ENCODE results near the gene GSTM4. TPM values are rescaled to one million over a fixed set of nuclear protein-coding genes. Genes with fewer than 3 reads are reported as not detected.
"Not testable (repeated sequence)": the region's sequence is repeated elsewhere in the genome, so short reads cannot be mapped to it uniquely, and the experiment has no call there.

GSTM4 gene
- total and polyA plus RNA-seq, 2 of the 8 experiments (the other 6 are each of a cell fraction or from before 2014, with no cell fraction given) = 11.3 to 31.4 TPM

DNA sequence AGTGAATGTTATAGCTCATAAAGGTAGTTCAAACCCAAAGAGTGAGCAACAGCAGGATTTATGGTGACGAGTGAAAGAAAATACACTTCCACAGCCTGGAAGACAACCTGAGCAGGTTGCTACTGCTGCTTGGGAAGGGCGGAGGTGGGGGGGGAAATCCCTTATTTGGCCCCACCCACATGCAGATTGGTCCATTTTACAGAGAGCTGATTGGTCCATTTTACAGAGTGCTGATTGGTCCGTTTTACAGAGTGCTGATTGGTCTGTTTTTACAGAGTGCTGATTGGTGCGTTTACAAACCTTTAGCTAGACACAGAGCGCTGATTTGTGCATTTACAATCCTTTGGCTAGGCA is 14.0 kb downstream of the GSTM4 start:
- not testable (repeated sequence) for H2AFZ ChIP-seq (ENCODE audit: low read length)

More for the DNA sequence above, 14.0 kb downstream of the GSTM4 start:
- H3K23me2 ChIP-seq (ENCODE audit: low read depth, low read length); H3K79me2 ChIP-seq (ENCODE audit: control insufficient read depth in 1 of 2, insufficient read depth in 2 of 2, low read length in 2 of 2); H4K8ac ChIP-seq (ENCODE audit: extremely low read depth, insufficient read depth, low read length); H3K9me3 ChIP-seq (ENCODE audit: insufficient read depth in 2 of 2, low read depth in 1 of 2, low read length in 1 of 2); H3K14ac ChIP-seq (ENCODE audit: insufficient read length); H2BK12ac ChIP-seq (ENCODE audit: low read depth, low read length); FAIRE-seq; H3K36me3 ChIP-seq (ENCODE audit: control insufficient read depth in 2 of 4, insufficient read depth in 4 of 4, low read length in 3 of 4); H2BK120ac ChIP-seq (replicated peaks; ENCODE audit: low read depth, low read length); H4K5ac ChIP-seq (ENCODE audit: insufficient read length, low read depth, low read length); H3K56ac ChIP-seq (replicated peaks; ENCODE audit: insufficient read length, low read depth, low read length); H4K91ac ChIP-seq (replicated peaks; ENCODE audit: insufficient read length, low read length); H3K4me1 ChIP-seq (replicated peaks in 1 of 4; ENCODE audit: control insufficient read depth in 3 of 4, insufficient read depth in 4 of 4, low read length in 3 of 4); H3K4ac ChIP-seq (replicated peaks; ENCODE audit: insufficient read length, low read depth, low read length); H2AK5ac ChIP-seq (ENCODE audit: low read depth, low read length); H3K4me2 ChIP-seq (ENCODE audit: insufficient read depth in 1 of 2, low read depth in 2 of 2, low read length in 2 of 2); H3K27me3 ChIP-seq (replicated peaks in 1 of 4; ENCODE audit: control insufficient read depth in 3 of 4, extremely low read depth in 1 of 4, insufficient read depth in 3 of 4, low read length in 3 of 4); H3K79me1 ChIP-seq (ENCODE audit: low read depth, low read length); H3K23ac ChIP-seq (ENCODE audit: insufficient read length); H2BK5ac ChIP-seq (ENCODE audit: low read depth, low read length); H2BK20ac ChIP-seq (ENCODE audit: low read length); DNase-seq (ENCODE audit: low read depth in 1 of 2, low spot score in 2 of 2); H3K4me3 ChIP-seq (ENCODE audit: extremely low read depth in 1 of 4, insufficient read depth in 2 of 4, low read depth in 3 of 4, low read length in 4 of 4); H3K9ac ChIP-seq (replicated peaks in 1 of 4; ENCODE audit: extremely low read depth in 1 of 4, low read depth in 3 of 4, low read length in 3 of 4); H3K18ac ChIP-seq (ENCODE audit: extremely low read depth, low read length); H3K27ac ChIP-seq (ENCODE audit: low read depth, low read length); H4K20me1 ChIP-seq (replicated peaks in 1 of 2; ENCODE audit: control insufficient read depth in 1 of 2, insufficient read depth in 2 of 2, low read length in 2 of 2); H2BK15ac ChIP-seq (ENCODE audit: low read length): not testable (repeated sequence)
- POLR2A ChIA-PET (ENCODE audit: partially characterized antibody) = interaction anchor here (0.7 to 0.9 kb wide), 2 partner anchors 11 to 18 kb away, joined by 3 read pairs; partner anchors contain the start of gene GSTM1
- 75% methylated on average over 3 of the region's 5 CpGs; no CpG with 5 or more reads in 1 of the 2 experiments for WGBS, 2 experiments (ENCODE audit: extremely low coverage in 1 of 2, insufficient coverage in 1 of 2, insufficient read length in 1 of 2, insufficient replicate concordance in 2 of 2, low coverage in 1 of 2, low lambda C conversion rate in 2 of 2, missing lambda C conversion rate in 1 of 2)
- CTCF ChIA-PET (ENCODE audit: partially characterized antibody) = interaction anchor here (1.0 to 2.7 kb wide), 7 partner anchors 14 to 107 kb away, joined by 3 to 13 read pairs (median 3); partner anchors contain the start of gene GSTM4
